PFSK-1 (cell line): ENCODE measurements around the gene FAAH2.

Experiments used
- FOXP2 ChIP-seq: optimal IDR thresholded peaks from 2 replicates; pipeline ENCODE3; 2011; ENCODE audit warnings: borderline replicate concordance, control low read depth, inconsistent platforms; ENCODE audit not compliant: insufficient read depth; ENCODE audit errors: extremely low read length, extremely low read depth
- POLR2AphosphoS5 ChIP-seq: IDR thresholded peaks from 2 replicates; pipeline ENCODE4 v1.6.1; 2012; ENCODE audit warnings: low read depth, mild to moderate bottlenecking, control low read depth, low read length, moderate library complexity
- SIN3A ChIP-seq: IDR thresholded peaks from 2 replicates; pipeline ENCODE4 v1.6.1; 2012; ENCODE audit warnings: mild to moderate bottlenecking, low read length, moderate library complexity, borderline replicate concordance; ENCODE audit not compliant: insufficient read depth
- TAF1 ChIP-seq: IDR thresholded peaks from 2 replicates; pipeline ENCODE4 v1.6.1; 2012; ENCODE audit warnings: low read length, control low read depth, borderline replicate concordance; ENCODE audit not compliant: insufficient read depth
- TF ChIP-seq, protein P1 (sequence below), 2 experiments: IDR thresholded peaks; 2 replicates each; pipeline versions ENCODE4 v1.6.1 to v1.8.0; 2011 to 2012; ENCODE audit warnings: low read depth in 2 of 2, low read length in 2 of 2, control low read depth in 1 of 2, inconsistent platforms in 1 of 2, mild to moderate bottlenecking in 1 of 2, moderate library complexity in 1 of 2; ENCODE audit not compliant: insufficient read depth in 1 of 2

DNA sequence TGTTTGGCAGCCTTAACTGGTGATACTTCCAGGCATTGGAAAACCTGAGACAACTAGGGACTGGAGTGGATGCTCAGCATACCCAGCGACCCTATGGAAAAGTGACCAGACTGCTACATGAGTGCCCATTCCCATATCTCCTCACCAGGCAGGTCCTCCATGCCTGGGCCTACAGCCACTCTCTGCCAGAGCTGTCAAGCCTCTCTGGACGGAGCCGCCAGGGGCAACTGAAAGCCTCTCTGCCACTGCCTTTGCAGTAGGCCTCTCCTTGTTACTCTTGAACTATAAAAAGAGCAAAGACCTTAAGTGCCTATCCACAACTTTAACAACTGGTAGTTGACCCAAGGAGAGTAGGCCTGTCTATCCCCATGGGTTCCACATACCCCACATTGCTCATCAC lies 20.2 kb upstream of the FAAH2 start:
- TF ChIP-seq, protein P1, sequence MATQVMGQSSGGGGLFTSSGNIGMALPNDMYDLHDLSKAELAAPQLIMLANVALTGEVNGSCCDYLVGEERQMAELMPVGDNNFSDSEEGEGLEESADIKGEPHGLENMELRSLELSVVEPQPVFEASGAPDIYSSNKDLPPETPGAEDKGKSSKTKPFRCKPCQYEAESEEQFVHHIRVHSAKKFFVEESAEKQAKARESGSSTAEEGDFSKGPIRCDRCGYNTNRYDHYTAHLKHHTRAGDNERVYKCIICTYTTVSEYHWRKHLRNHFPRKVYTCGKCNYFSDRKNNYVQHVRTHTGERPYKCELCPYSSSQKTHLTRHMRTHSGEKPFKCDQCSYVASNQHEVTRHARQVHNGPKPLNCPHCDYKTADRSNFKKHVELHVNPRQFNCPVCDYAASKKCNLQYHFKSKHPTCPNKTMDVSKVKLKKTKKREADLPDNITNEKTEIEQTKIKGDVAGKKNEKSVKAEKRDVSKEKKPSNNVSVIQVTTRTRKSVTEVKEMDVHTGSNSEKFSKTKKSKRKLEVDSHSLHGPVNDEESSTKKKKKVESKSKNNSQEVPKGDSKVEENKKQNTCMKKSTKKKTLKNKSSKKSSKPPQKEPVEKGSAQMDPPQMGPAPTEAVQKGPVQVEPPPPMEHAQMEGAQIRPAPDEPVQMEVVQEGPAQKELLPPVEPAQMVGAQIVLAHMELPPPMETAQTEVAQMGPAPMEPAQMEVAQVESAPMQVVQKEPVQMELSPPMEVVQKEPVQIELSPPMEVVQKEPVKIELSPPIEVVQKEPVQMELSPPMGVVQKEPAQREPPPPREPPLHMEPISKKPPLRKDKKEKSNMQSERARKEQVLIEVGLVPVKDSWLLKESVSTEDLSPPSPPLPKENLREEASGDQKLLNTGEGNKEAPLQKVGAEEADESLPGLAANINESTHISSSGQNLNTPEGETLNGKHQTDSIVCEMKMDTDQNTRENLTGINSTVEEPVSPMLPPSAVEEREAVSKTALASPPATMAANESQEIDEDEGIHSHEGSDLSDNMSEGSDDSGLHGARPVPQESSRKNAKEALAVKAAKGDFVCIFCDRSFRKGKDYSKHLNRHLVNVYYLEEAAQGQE (IDR thresholded peaks at IDR 0.05; ENCODE audit: insufficient read depth in 1 of 2, low read depth in 2 of 2, low read length in 2 of 2): no peak
- TF ChIP-seq POLR2AphosphoS5 (no peak), TAF1 (no peak), SIN3A (no peak), FOXP2 (no peak)
